K562 (cell line): ENCODE measurements around the gene SIGLEC9. TPM values are rescaled to one million over a fixed set of nuclear protein-coding genes. Genes with fewer than 3 reads are reported as not detected.
A peak's percentile ranks its signal among the peaks of the same experiment; 100 is the strongest.

Source experiments
- ATAC-seq: fragments of 200-7000 bp; cut with Tn5 transposase; 3 replicates; pipeline ENCODE4 v1.9.1; 2020; ENCODE audit warnings: moderate library complexity
- BruUV-seq: library from RNA; stranded (reverse); fragments of 400-500 nt; replicated peaks from 2 replicates; lab custom pipeline; 2021; lab: Mats Ljungman, UMichigan
- CTCF ChIA-PET: fragments of 300-600 bp; formaldehyde crosslinking; extraction: SDS; loops from one replicate; lab custom pipeline; 2021; ENCODE audit warnings: low intra/inter-chr PET ratio; lab: Yijun Ruan, JAX
- POLR2A ChIA-PET: fragments of 300-600, 350-650 bp; sonication (Branson Sonifier 250); formaldehyde crosslinking; extraction: SDS; loops from one replicate; lab custom pipeline; 2021; ENCODE audit warnings: antibody characterized with exemption, inconsistent platforms; lab: Yijun Ruan, JAX
- DNase-seq, 4 experiments: peaks; one replicate each; pipeline versions ENCODE4 v3.0.0 to v3.0.0-alpha.2; 2011 to 2018; ENCODE audit warnings: low spot score in 3 of 4, mixed read lengths in 3 of 4; ENCODE audit errors: extremely low read depth in 1 of 4
- FAIRE-seq: peaks from 2 replicates; lab custom pipeline; 2011; peaks lifted over from hg19 to GRCh38; lab: Jason Lieb, UNC
- H2AFZ ChIP-seq: 2 replicates; pipeline ENCODE4 v1.6.0; 2011; ENCODE audit warnings: low read depth, low read length, control low read depth, inconsistent platforms
- H3K27ac ChIP-seq: fragments of 200-600 bp; 3 replicates; pipeline ENCODE4 v1.8.0; 2011; ENCODE audit warnings: low read depth, mild to moderate bottlenecking, control low read depth, inconsistent platforms, low read length, moderate library complexity, mixed read lengths; ENCODE audit errors: extremely low read depth
- H3K27me3 ChIP-seq, 2 experiments: fragments of 300-600 bp in 1 of 2; 2 replicates in 1 of 2; 3 replicates in 1 of 2; pipeline versions ENCODE4 v1.6.0 to v1.8.0; 2011; ENCODE audit warnings: inconsistent platforms in 2 of 2, low read length in 2 of 2, mild to moderate bottlenecking in 1 of 2, mixed read lengths in 1 of 2, moderate library complexity in 1 of 2; ENCODE audit not compliant: control insufficient read depth in 2 of 2, insufficient read depth in 2 of 2
- H3K36me3 ChIP-seq: fragments of 300-600 bp; 3 replicates; pipeline ENCODE4 v1.8.0; 2011; ENCODE audit warnings: mild to moderate bottlenecking, low read length, inconsistent platforms; ENCODE audit not compliant: control insufficient read depth, insufficient read depth
- H3K4me1 ChIP-seq, 2 experiments: fragments of 200-600 bp in 1 of 2; replicated peaks in 1 of 2; 2 replicates in 1 of 2; 3 replicates in 1 of 2; pipeline versions ENCODE4 v1.5.1 to v1.8.0; 2011; ENCODE audit warnings: inconsistent platforms in 2 of 2, low read length in 2 of 2, mild to moderate bottlenecking in 1 of 2, mixed read lengths in 1 of 2, moderate library complexity in 1 of 2; ENCODE audit not compliant: control insufficient read depth in 2 of 2, insufficient read depth in 2 of 2
- H3K4me2 ChIP-seq: 2 replicates; pipeline ENCODE4 v1.6.1; 2011; ENCODE audit warnings: low read length, control low read depth, inconsistent platforms, mixed read lengths; ENCODE audit not compliant: insufficient read depth
- H3K4me3 ChIP-seq: fragments of 200-600 bp; sonication (generic), shearing (Covaris generic); 2 replicates; pipeline ENCODE4 v1.5.1; 2016; ENCODE audit warnings: control low read depth, inconsistent platforms
- H3K79me2 ChIP-seq: fragments of 200-600 bp; 3 replicates; pipeline ENCODE4 v1.8.0; 2011; ENCODE audit warnings: low read length, inconsistent platforms; ENCODE audit not compliant: control insufficient read depth, insufficient read depth
- H3K9ac ChIP-seq, 2 experiments: 2 replicates each; pipeline versions ENCODE4 v1.6.0 to v1.6.1; 2011; ENCODE audit warnings: low read depth in 2 of 2, low read length in 2 of 2, control low read depth in 1 of 2, inconsistent platforms in 1 of 2, mild to moderate bottlenecking in 1 of 2, mixed read lengths in 1 of 2; ENCODE audit not compliant: insufficient read depth in 1 of 2
- H3K9me1 ChIP-seq: one replicate; pipeline ENCODE4 v1.6.0; 2011; ENCODE audit warnings: inconsistent platforms, mild to moderate bottlenecking, low read length, moderate library complexity; ENCODE audit not compliant: control insufficient read depth, insufficient read depth
- H3K9me3 ChIP-seq: replicated peaks from 2 replicates; pipeline ENCODE4 v1.5.1; 2011; ENCODE audit warnings: low read depth, low read length, inconsistent platforms; ENCODE audit not compliant: control insufficient read depth, insufficient read depth
- H4K20me1 ChIP-seq: replicated peaks from 2 replicates; pipeline ENCODE4 v1.6.1; 2011; ENCODE audit warnings: low read length, inconsistent platforms, mixed read lengths; ENCODE audit not compliant: control insufficient read depth, insufficient read depth
- FOXA1 ChIP-seq: fragments of 450-650 bp; IDR thresholded peaks from 2 replicates; pipeline ENCODE4 v1.6.1; 2016; ENCODE audit warnings: mild to moderate bottlenecking, borderline replicate concordance
- GATA2 ChIP-seq: sonication (generic); formaldehyde crosslinking; IDR thresholded peaks from 2 replicates; pipeline ENCODE4 v1.4.0; 2020; ENCODE audit warnings: mild to moderate bottlenecking, missing genetic modification reagents
- HNRNPUL1 ChIP-seq: fragments of 200-400 bp; formaldehyde crosslinking; IDR thresholded peaks from 2 replicates; pipeline ENCODE4 v1.6.1; 2017; ENCODE audit warnings: low read length
- JUNB ChIP-seq: fragments of 450-650 bp; formaldehyde crosslinking; conservative IDR thresholded peaks from 2 replicates; pipeline ENCODE4 v1.4.0; 2020; ENCODE audit warnings: mild to moderate bottlenecking
- KLF16 ChIP-seq: IDR thresholded peaks from 2 replicates; pipeline ENCODE4 v1.6.1; 2016; ENCODE audit warnings: antibody characterized with exemption
- L3MBTL2 ChIP-seq: fragments of 450-650 bp; IDR thresholded peaks from 2 replicates; pipeline ENCODE4 v1.6.1; 2016; ENCODE audit warnings: mild to moderate bottlenecking, moderate library complexity
- MAZ ChIP-seq, 2 experiments: fragments of 450-650 bp in 1 of 2; sonication (generic) in 1 of 2; formaldehyde crosslinking; IDR thresholded peaks in 1 of 2; conservative IDR thresholded peaks in 1 of 2; 2 replicates each; pipeline versions ENCODE4 v1.4.0 to v1.5.0; 2020; ENCODE audit warnings: mild to moderate bottlenecking in 1 of 2, missing genetic modification reagents in 1 of 2
- NFATC3 ChIP-seq: fragments of 450-650 bp; IDR thresholded peaks from 2 replicates; pipeline ENCODE4 v1.6.1; 2017; ENCODE audit warnings: mild to moderate bottlenecking
- POLR2A ChIP-seq: fragments of 450-650 bp; conservative IDR thresholded peaks from 2 replicates; pipeline ENCODE4 v1.6.1; 2016
- RBM17 ChIP-seq: fragments of 200-400 bp; formaldehyde crosslinking; IDR thresholded peaks from 2 replicates; pipeline ENCODE4 v1.6.1; 2017; ENCODE audit warnings: low read depth, mild to moderate bottlenecking, low read length, borderline replicate concordance
- SAFB ChIP-seq: fragments of 200-400 bp; formaldehyde crosslinking; IDR thresholded peaks from 2 replicates; pipeline ENCODE4 v1.6.1; 2017; ENCODE audit warnings: low read depth, low read length, borderline replicate concordance
- SMAD4 ChIP-seq: fragments of 250-450 bp; sonication (Bioruptor Pico); conservative IDR thresholded peaks from 2 replicates; pipeline ENCODE4 v1.8.0; 2021; ENCODE audit warnings: inconsistent platforms, mild to moderate bottlenecking, moderate library complexity
- SP1 ChIP-seq: sonication (generic); formaldehyde crosslinking; IDR thresholded peaks from 2 replicates; pipeline ENCODE4 v1.8.1; 2022; ENCODE audit warnings: mild to moderate bottlenecking, missing genetic modification reagents
- TAF7 ChIP-seq: fragments of 450-650 bp; IDR thresholded peaks from 2 replicates; pipeline ENCODE4 v1.6.1; 2016; ENCODE audit warnings: missing genetic modification characterization, missing compliant biosample characterization
- TCF7L2 ChIP-seq: fragments of 150-350 bp; IDR thresholded peaks from 2 replicates; pipeline ENCODE4 v1.6.1; 2016; ENCODE audit warnings: low read depth, mild to moderate bottlenecking, low read length, moderate library complexity
- ZBTB17 ChIP-seq: fragments of 450-650 bp; formaldehyde crosslinking; IDR thresholded peaks from 2 replicates; pipeline ENCODE4 v1.4.0; 2020; ENCODE audit warnings: mild to moderate bottlenecking
- ZNF436 ChIP-seq: fragments of 250-450, 450-650 bp; sonication (Bioruptor Pico); formaldehyde crosslinking; IDR thresholded peaks from 2 replicates; pipeline ENCODE4 v1.7.0; 2020; ENCODE audit warnings: mild to moderate bottlenecking
- ZNF668 ChIP-seq: fragments of 250-450 bp; sonication (Bioruptor Pico); IDR thresholded peaks from 2 replicates; pipeline ENCODE4 v1.8.0; 2022; ENCODE audit warnings: mild to moderate bottlenecking, inconsistent platforms
- ZNF707 ChIP-seq: fragments of 250-450 bp; sonication (Bioruptor Pico); conservative IDR thresholded peaks from 2 replicates; pipeline ENCODE4 v1.8.0; 2022; ENCODE audit warnings: inconsistent platforms, mild to moderate bottlenecking, moderate library complexity
- WGBS: fragments of 100-300 bp; shearing (Covaris generic); methylation state at CpG from one replicate; pipeline ENCODE4 v1.1.6; 2016; ENCODE audit warnings: low coverage, mixed read lengths; ENCODE audit not compliant: insufficient coverage; ENCODE audit errors: missing lambda C conversion rate; 5-methylcytosine and 5-hydroxymethylcytosine counted together
- in situ Hi-C: fragments of 300-500 bp; cut with MboI; formaldehyde crosslinking; loops from 4 replicates; pipeline ENCODE4 v1.15.0; 2018; ENCODE audit warnings: inconsistent platforms, mixed read lengths
- intact Hi-C: fragments of 100-400 bp; cut with micrococcal nuclease; formaldehyde crosslinking; loops from 2 replicates; pipeline ENCODE4 v1.14.2; 2022
- polyA plus RNA-seq, 8 experiments: library from polyadenylated mRNA; depleted of rRNA in 4 of 8; stranded (reverse) in 5 of 8; unstranded in 3 of 8; fragments of >200 nt; fragmentation: Nextera tagmentation in 2 of 8; fragmentation: Illumina TruSeq in 1 of 8; extraction: Ambion mirVana in 2 of 8; extraction: Trizol in 1 of 8; gene quantifications; 2 replicates each; pipeline versions ENCODE4 v1.2.1 to v1.2.3, GENCODE V29; 2011 to 2014; ENCODE audit warnings: inconsistent platforms in 1 of 8, missing spikeins in 1 of 8
- total RNA-seq, 7 experiments: library from RNA; depleted of rRNA in 6 of 7; stranded (reverse); fragments of >200 nt in 6 of 7; fragmentation: Illumina TruSeq in 2 of 7; extraction: Trizol in 2 of 7; gene quantifications; 2 replicates each; pipeline versions ENCODE4 v1.2.1 to v1.2.3, GENCODE V29; 2011 to 2021; ENCODE audit warnings: low replicate concordance in 1 of 7
- TF ChIP-seq, protein P1 (sequence below): fragments of 450-650 bp; formaldehyde crosslinking; IDR thresholded peaks from 2 replicates; pipeline ENCODE4 v1.4.0; 2020; ENCODE audit warnings: mild to moderate bottlenecking, moderate library complexity
- TF ChIP-seq, protein P2 (sequence below), 2 experiments: IDR thresholded peaks in 1 of 2; conservative IDR thresholded peaks in 1 of 2; 2 replicates each; pipeline ENCODE4 v1.6.1; 2016; ENCODE audit warnings: low read depth in 2 of 2, mild to moderate bottlenecking in 1 of 2, missing compliant biosample characterization in 1 of 2, missing genetic modification characterization in 1 of 2, moderate library complexity in 1 of 2

Gene SIGLEC9
- total and polyA plus RNA-seq, 9 of the 15 experiments (the other 6 are each of a cell fraction or from before 2014, with no cell fraction given) = 0.09 to 0.34 (median 0.22) TPM; not detected in 4

DNA sequence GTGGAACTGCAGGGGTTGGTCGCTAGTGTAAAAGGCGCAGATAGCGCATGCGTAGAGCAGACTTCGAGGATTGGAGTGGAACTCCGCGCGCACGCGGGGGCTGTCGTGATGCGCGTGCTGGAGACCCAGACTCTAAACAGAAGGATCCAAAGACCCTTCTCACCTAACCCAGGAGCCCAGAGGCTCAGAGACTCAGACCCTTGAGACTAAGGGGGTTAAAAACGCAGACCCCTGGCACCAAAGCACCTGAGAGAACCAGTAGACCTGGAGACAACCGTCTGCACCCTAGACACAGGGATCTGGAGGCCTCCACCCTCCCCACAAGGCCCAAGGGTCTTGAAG is 15.9 kb upstream of the SIGLEC9 start:
- H3K9me1 ChIP-seq = no peaks in the 10 kb centered on the region
- no peaks in the 10 kb centered on the region for H3K9me3 ChIP-seq
- peaks cover 17% of the 10 kb centered on the region; the same call in 2 of the 3 replicates for H3K36me3 ChIP-seq
- ATAC-seq (peak; percentile 19), FAIRE-seq (no peak), DNase-seq (no peak)
- intact Hi-C loops (no loop called here), in situ Hi-C loops (no loop called here)
- peaks cover 28% of the 10 kb centered on the region for H3K79me2 ChIP-seq
- no peak overlapping the region; the same call in 1 of the 3 replicates for H3K27ac ChIP-seq
- CTCF ChIA-PET = interaction anchor here (1.5 kb wide), 1 partner anchor 14 kb away, joined by 5 read pairs; no protein-coding TSS in a partner anchor
- H3K27me3 ChIP-seq = peaks cover 4 to 23% of the 10 kb centered on the region in 2 experiments; a peak in 4 of 5 replicates
- peaks cover 9 to 21% of the 10 kb centered on the region in 2 experiments; a peak in 4 of 5 replicates for H3K4me1 ChIP-seq
- peak overlapping the region; percentile 63 for H3K4me3 ChIP-seq
- 11% methylated on average over 15 of the region's 15 CpGs for WGBS
- peak overlapping the region; percentile 85 for H3K9ac ChIP-seq
- BruUV-seq = no TSS peak
- H3K4me2 ChIP-seq = peak overlapping the region; percentile 92
- H4K20me1 ChIP-seq = no peaks in the 10 kb centered on the region
- peak overlapping the region; percentile 96 for H2AFZ ChIP-seq
- POLR2A ChIA-PET = interaction anchor here (0.6 to 1.0 kb wide), 3 partner anchors 16 to 106 kb away, joined by 3 to 4 read pairs (median 4); partner anchors contain the start of gene SIGLEC9
- no peak for TF ChIP-seq HNRNPUL1
- no peak for TF ChIP-seq ZNF707
- TF ChIP-seq, protein P1, sequence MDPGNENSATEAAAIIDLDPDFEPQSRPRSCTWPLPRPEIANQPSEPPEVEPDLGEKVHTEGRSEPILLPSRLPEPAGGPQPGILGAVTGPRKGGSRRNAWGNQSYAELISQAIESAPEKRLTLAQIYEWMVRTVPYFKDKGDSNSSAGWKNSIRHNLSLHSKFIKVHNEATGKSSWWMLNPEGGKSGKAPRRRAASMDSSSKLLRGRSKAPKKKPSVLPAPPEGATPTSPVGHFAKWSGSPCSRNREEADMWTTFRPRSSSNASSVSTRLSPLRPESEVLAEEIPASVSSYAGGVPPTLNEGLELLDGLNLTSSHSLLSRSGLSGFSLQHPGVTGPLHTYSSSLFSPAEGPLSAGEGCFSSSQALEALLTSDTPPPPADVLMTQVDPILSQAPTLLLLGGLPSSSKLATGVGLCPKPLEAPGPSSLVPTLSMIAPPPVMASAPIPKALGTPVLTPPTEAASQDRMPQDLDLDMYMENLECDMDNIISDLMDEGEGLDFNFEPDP (CRISPR knock-in tag) = 0 out of 2 replicates have a peak, but pooled peaks have one; percentile 42
- TF ChIP-seq SAFB = peak; percentile 67; the same call in 1 of the 2 replicates
- TF ChIP-seq NFATC3 = no peak
- TF ChIP-seq GATA2 (CRISPR knock-in tag) = no peak
- TF ChIP-seq FOXA1 = no peak
- no peak for TF ChIP-seq SP1 (CRISPR knock-in tag)
- no peak for TF ChIP-seq TCF7L2
- TF ChIP-seq JUNB (CRISPR knock-in tag) = no peak
- TF ChIP-seq POLR2A = no peak
- TF ChIP-seq ZBTB17 (CRISPR knock-in tag) = no peak
- peak; percentile 18; the same call in 1 of the 2 replicates for TF ChIP-seq SMAD4
- TF ChIP-seq MAZ (CRISPR knock-in tag; conservative IDR thresholded peaks at IDR 0.05 in 1 of 2, IDR thresholded peaks at IDR 0.05 in 1 of 2) = 0 out of 4 replicates have a peak, but pooled peaks of 1 of the 2 experiments have one; percentile 12
- TF ChIP-seq KLF16 = no peak
- no peak for TF ChIP-seq TAF7 (tag)
- no peak for TF ChIP-seq ZNF436 (CRISPR knock-in tag)
- peak; percentile 82 for TF ChIP-seq L3MBTL2
- no peak for TF ChIP-seq RBM17
- 0 out of 2 replicates have a peak, but pooled peaks have one; percentile 11 for TF ChIP-seq ZNF668 (CRISPR knock-in tag)
- TF ChIP-seq, protein P2, sequence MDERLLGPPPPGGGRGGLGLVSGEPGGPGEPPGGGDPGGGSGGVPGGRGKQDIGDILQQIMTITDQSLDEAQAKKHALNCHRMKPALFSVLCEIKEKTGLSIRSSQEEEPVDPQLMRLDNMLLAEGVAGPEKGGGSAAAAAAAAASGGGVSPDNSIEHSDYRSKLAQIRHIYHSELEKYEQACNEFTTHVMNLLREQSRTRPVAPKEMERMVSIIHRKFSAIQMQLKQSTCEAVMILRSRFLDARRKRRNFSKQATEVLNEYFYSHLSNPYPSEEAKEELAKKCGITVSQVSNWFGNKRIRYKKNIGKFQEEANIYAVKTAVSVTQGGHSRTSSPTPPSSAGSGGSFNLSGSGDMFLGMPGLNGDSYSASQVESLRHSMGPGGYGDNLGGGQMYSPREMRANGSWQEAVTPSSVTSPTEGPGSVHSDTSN (CRISPR knock-in tag; IDR thresholded peaks at IDR 0.05; ENCODE audit: low read depth) = no peak
- TF ChIP-seq, protein P2 (tag; conservative IDR thresholded peaks at IDR 0.05; ENCODE audit: low read depth) = 0 out of 2 replicates have a peak, but pooled peaks have one; percentile 0
